GM10847 (cell line): Measurements from ENCODE around the gene ADORA2B.

Source experiments
- POLR2A ChIP-seq: IDR thresholded peaks from 2 replicates; pipeline ENCODE4 v1.6.1; 2011; ENCODE audit not compliant: insufficient read length; ENCODE audit errors: extremely low read depth

ADORA2B gene

DNA sequence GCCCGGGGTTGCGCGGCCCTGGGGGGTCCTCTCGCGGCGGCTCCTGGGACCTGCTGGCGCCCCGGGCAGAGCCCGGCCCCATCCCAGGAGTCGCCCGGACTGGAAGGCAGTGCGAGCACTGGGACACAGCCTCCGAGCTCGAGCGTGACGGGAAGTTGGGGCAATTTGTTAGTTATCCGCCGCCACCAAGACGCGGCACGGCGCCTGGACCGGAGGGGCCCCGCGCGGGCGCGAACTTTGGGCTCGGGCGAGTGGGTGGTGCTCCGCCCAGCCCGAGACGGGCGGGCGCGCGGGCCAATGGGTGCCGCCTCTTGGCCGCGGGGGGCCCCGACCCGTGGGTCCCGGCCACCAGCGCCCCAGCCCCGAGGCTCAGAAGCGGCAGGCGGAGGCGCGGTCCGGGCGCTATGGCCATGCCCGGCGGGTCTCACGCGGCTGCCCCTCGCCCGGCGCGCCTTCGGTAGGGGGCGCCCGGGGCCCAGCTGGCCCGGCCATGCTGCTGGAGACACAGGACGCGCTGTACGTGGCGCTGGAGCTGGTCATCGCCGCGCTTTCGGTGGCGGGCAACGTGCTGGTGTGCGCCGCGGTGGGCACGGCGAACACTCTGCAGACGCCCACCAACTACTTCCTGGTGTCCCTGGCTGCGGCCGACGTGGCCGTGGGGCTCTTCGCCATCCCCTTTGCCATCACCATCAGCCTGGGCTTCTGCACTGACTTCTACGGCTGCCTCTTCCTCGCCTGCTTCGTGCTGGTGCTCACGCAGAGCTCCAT is at the start of gene ADORA2B:
TSS of gene ADORA2B (plus strand) at position 372 of the 768 bp plus-strand sequence. CDS start at position 491, 119 bp downstream.
- TF ChIP-seq POLR2A, result no peak

DNA sequence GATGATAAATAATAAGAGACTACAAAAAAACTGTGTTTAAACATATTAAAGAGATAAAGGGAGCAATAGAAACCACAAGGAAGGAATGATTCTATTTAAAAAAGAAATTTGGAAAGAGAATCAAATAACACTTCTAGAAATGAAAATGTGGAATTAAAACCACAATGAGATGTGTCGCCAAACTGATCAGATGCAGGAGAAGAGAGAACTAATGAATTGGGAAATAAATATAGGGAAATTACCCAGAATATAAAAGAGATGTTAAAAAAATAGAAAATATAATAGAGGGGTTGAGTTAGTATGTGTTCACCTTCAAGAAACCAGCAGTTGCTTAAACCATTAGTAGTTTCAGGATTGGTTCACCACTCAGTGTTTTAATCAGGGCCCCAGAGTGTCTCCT is 48.7 kb upstream of the ADORA2B start:
- no peak for TF ChIP-seq POLR2A

DNA sequence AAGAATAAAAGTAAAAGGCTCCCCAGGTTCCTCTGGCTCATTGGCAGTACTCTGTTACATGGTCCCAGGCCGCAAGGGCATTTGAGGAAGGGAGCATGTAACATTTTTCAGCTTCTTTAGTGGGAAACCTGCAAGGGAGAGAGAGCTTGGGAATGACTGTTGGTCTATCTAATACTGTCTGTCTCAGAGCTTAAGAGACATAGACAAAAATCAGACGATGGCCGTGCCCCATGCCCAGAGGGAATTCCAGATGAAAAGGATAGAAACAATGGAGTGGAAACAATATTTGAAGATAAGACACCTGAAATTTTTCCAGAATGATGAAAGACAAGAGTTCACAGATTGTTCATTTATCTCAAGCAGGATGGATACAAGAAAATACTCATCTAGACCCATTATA is 48.1 kb upstream of the ADORA2B start:
- no peak for TF ChIP-seq POLR2A

DNA sequence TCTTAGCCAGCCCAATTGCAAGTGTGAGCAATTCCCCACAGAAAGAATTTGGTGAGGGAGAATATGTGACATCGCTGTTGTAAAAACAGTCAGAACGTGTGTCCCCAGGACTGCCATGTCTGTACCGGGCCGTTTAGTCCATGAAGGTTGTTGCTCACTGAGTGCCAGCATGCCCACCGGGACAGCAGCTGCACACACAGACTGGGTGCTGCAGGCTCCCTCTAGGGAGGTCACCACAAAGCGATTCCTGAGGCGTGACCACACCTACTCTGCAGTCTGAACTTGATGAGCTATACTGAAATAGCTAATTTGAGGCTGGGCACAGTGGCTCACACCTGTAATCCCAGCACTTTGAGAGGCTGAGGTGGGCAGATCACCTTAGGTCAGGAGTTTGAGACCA is 44.1 kb upstream of the ADORA2B start:
- TF ChIP-seq POLR2A, result no peak

DNA sequence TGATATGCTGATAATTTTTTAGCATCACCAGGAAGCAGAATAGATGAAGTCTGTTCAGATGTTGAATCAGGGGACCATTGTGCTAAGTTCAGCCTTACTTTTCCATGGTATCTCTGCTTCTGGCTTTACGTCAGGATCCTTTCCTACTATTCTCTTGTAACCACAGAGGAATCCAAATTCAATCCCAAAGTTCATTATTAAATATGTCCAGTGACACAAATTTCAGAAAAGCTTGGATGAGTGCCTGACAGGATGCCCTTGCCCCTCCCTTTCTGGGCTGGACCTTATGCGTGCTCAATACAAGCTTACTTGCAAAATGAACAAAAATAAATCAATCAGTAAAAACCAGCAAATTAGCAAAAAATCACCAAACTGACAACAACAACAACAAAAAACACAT is 37.6 kb upstream of the ADORA2B start:
- TF ChIP-seq POLR2A, result no peak

DNA sequence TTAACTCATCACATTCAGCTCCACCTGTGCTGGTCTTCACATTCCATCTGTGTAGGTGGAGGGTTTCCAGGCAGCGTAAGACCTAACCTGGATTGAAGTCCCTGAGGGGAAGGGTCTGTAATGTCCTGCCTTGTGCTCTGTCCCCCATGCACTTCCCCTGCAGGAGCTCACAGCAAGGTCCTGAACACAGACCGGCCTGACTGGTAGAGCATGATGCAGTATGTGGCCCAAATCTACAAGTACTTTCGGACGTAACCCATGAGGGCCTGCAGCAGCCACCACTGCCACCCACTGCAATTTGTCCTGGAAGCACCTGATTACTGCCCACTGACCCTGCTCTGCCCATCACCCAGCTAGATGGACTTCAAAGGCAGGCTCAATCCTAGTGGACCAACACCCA is 36.6 kb upstream of the ADORA2B start:
- TF ChIP-seq POLR2A, result no peak

DNA sequence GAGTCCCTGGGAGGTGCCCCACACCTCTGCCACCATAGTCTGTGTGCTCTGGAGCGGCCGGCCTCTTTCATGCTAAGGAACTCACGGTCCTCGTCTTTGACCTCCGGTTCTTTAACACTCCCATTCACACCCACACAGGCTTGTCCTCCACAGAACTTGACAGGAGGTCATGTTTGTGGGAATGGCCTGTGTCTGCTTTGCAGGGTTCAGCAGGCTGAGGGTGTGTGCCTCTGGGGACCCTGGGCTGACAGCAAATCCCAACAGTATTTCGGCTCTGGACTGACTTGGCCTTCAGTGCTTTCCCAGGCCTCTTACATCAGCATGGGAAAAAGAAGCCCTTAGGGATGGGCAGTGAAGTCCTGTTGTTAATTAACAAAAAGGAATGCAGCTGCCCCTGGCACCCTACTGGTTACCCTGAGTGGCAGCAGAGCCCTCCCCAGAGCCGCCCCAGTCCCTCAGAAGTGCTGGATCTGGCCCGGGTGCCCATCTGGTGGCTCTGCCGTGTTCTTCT is 35.4 kb upstream of the ADORA2B start:
- no peak for TF ChIP-seq POLR2A

DNA sequence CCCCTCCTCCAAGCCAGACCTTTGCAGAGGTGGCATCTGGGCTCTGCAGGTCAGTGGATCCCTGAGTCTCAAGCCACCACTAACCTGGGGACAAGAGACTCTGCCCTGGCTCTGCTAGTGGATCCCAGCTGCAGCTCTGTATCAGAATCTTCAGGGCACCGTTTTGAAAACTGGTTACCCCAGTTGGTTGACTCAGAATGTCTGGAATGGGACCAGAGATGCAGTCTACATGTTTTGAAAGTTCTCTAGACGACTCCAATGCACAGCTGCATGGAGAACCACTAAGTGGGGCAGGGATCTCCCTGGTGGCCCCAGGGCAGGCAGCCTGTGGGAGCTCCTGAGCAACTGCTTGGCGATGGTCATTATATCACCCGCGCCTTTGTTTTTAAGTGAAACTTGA is 34.1 kb upstream of the ADORA2B start:
- TF ChIP-seq POLR2A, result no peak

DNA sequence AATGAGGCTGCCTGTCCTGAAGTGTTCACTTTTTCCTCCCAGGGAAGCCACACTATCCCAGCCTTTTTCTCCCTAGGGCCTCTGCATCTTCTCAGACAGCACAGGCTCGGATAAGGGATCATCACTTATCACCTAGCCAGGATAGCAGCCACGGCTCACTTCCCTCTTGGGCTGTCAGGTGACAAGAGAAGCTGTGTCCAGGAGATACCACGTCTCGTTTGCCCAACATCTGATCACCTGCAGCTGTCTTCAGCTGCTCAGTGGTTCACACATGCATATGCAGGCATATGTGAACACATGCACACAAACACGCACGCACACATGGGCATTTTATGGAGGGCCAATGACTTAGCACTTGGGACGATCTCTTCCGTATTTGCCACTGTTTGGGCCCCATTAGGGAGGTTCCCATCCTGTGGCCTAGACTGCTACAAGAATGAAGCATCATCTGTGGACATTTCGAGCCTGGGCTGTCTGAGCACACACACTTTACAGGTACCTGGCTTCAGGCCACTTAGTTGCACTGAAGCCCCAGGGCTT is 32.4 kb upstream of the ADORA2B start:
- no peak for TF ChIP-seq POLR2A

DNA sequence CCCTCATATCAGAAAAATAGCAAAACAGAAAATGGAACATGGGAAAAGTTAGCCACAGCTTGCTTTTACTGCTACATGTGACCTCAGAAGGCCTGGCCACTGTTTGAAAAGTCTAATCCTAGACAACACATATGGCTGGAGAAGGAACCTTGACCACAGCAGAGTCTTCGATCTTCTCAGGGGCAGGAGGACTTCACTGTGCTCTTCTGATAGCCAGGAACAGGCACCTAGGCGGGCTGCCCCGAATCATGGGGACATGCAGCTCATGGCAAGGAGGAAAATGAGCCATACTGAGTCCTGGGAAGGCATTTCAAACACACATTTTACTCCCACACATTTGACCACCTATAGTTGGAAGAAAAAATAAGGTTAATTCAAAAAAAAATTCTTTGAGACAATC is 31.1 kb upstream of the ADORA2B start:
- no peak for TF ChIP-seq POLR2A

DNA sequence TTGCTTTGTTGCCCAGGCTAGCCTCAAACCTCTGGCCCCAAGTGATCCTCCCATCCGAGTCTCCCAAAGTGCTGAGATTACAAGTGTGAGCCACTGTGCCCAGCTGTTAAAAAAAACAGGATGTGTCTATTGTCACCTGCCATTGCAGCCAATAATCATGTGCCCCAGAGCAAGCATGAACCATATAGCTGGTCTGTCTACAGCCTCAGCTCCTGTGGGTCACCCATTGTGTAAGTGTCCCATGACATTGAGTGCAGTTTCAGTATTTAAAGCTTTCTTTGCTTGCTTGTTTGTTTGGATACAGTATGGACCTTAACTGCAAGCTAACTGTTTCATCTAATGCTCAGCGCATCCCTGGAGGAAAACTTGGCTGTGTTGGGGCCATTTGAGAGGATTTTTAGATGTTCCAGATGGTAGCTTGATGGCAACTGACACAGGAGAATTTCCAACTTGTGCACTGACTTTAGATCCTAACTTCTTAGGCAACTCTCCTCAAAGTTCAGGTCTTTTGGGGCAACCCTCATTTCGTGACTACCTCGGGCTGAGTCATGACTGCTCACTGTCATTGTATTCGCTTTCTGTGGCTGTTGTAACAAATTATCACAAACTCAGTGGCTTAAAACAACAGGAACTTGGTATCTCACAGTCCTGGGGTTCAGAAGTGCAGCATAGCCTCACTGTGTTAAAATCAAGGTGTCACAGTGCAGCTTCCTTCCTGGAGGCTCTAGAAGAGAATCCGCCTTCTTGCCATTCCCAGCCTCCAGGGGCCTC is 30.3 kb upstream of the ADORA2B start:
- no peak for TF ChIP-seq POLR2A

DNA sequence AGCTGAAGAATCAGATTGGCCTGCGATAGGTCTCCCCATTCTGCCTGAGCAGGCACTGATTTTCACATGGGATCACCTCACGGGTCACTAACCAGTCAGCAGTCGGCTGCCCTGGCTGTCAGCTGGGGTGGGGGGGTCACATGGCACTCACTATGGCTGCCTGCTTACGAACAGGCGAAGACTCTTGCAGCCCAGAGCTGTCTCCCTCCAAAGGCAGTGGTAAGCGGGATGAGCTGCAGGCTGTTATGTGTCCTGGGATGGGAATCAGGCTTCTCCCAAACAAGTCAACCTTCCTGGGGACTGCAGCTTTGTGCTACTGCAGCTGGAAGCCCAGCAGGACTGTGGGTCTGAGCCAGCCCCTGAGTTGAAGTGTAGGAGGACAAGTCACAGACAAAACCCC is 29.0 kb upstream of the ADORA2B start:
- TF ChIP-seq POLR2A, result no peak

DNA sequence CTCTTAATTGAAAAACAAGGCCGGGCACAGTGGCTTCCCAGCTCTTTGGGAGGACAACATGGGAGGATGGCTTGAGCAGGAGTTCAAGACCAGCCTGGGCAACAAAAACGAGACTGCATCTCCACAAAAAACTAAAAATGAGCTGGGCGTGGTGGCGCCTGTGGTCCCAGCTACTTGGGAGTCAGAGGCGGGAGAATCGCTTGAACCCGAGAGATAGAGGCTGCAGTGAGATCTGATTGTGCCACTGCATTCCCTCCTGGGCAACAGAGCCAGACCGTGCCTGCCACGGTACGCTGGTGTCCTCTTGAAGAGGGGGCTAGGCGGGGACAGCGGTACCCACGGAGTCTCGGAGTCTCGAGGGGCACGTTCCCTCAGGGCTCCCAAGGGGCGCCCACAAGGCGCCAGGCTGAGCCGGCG is 27.9 kb upstream of the ADORA2B start:
- no peak for TF ChIP-seq POLR2A

DNA sequence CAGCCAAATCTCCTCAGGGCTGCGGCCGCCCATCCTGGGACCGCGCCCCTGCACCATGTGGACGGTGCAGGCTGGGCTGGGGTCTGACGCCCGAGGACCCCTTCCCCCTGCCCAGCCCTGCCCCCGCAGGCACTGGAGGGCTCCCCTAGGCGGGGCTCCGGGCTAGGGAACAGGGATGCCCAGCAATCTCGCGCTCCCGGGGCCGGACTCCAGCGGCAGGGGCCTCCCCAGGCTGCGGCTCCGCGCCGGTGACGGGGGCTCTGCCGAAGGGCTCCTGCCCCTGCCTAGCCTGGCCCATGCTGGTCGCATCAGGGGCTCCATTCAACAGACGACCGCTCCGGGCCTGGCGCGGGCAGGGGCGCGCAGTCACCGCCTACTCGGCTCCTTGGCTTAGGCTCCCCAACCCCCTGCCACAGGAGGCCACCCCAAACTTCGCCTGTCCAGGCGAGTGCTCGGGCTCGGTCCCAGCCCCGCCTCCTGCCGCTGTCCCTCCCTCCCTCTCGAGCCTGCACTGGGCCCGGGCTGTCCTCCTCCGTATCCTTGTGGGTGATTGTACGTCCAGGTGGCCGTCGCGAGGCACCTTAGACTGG is 27.4 kb upstream of the ADORA2B start:
- TF ChIP-seq POLR2A, result no peak

DNA sequence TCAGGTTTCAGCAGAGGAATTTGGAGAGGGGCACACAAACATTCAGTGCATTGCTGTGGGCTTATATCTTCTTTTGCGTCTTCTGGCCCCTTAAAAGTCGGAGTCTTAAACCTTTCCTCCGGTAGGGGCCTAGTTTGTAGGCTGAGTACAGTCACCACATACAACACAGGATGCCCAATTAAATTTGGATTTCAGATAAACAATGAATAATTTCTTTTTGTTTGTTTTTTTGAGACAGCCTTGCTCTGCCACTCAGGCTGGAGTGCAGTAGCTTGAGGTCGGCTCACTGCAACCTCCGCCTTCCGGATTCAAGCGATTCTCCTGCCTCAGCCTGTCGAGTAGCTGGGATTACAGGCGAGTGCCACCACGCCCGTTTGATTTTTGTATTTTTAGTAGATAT is 26.7 kb upstream of the ADORA2B start:
- no peak for TF ChIP-seq POLR2A
